Measurements from ENCODE around the gene C1orf216. TPM values are rescaled to one million over a fixed set of nuclear protein-coding genes. Genes with fewer than 3 reads are reported as not detected.

The C1orf216 gene, protein sequence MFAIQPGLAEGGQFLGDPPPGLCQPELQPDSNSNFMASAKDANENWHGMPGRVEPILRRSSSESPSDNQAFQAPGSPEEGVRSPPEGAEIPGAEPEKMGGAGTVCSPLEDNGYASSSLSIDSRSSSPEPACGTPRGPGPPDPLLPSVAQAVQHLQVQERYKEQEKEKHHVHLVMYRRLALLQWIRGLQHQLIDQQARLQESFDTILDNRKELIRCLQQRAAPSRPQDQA
- total RNA-seq, result 21.8 TPM

GRCh38 chr1:35718492-35719336, at the start of gene C1orf216:
Gene C1orf216 (minus strand): TSS chr1:35718884. CDS start chr1:35716321, 2,563 bp downstream.

Other genes starting within 250 kb of the C1orf216 start
- 120 TPM for gene KIAA0319L, start 161.5 kb downstream of the C1orf216 start, total RNA-seq
- 40.8 TPM for gene NCDN, start 161.1 kb downstream of the C1orf216 start, total RNA-seq
- gene TFAP2E, start 145.6 kb downstream of the C1orf216 start, total RNA-seq, result 5.5 TPM
- 28.3 TPM for gene PSMB2, start 77.4 kb downstream of the C1orf216 start, total RNA-seq
- gene CLSPN, start 51.1 kb upstream of the C1orf216 start, total RNA-seq, result 8.5 TPM
- gene AGO4, start 89.1 kb upstream of the C1orf216 start, total RNA-seq, result 45.1 TPM
- 34.0 TPM for gene AGO1, start 164.3 kb upstream of the C1orf216 start, total RNA-seq
- 33.5 TPM for gene AGO3, start 212.2 kb upstream of the C1orf216 start, total RNA-seq